ENCODE data around the gene ATF6B.

DNA sequence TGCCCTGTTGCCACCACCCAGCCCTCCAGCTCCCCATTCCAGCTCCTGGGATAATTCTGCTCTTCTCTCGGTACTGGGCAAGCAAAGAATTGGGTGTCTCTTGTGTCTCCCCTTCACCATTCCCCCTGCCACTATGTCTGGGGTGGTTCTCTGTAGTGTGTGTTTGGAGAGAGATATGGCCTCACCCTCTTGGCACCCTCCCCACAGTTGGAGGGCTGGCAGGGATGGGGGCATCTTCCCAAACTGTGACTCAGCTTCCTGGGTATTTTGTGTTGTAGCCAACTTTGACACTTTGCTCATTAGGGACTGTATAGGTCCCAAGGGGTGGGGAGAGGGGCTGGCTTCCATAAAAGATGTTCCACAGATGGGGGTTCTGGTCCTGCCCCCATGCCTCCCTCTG lies 20.6 kb downstream of the ATF6B start:
- TF ChIP-seq POLR2A (IDR thresholded peaks at IDR 0.05) = no peak
- TF ChIP-seq, protein P1, sequence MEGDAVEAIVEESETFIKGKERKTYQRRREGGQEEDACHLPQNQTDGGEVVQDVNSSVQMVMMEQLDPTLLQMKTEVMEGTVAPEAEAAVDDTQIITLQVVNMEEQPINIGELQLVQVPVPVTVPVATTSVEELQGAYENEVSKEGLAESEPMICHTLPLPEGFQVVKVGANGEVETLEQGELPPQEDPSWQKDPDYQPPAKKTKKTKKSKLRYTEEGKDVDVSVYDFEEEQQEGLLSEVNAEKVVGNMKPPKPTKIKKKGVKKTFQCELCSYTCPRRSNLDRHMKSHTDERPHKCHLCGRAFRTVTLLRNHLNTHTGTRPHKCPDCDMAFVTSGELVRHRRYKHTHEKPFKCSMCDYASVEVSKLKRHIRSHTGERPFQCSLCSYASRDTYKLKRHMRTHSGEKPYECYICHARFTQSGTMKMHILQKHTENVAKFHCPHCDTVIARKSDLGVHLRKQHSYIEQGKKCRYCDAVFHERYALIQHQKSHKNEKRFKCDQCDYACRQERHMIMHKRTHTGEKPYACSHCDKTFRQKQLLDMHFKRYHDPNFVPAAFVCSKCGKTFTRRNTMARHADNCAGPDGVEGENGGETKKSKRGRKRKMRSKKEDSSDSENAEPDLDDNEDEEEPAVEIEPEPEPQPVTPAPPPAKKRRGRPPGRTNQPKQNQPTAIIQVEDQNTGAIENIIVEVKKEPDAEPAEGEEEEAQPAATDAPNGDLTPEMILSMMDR (IDR thresholded peaks at IDR 0.05) = no peak
- no peak for TF ChIP-seq POLR2AphosphoS5 (IDR thresholded peaks at IDR 0.05)

Data from breast epithelium (tissue), 3 donors.